Mesodermal cell (in vitro differentiated cells): ENCODE data around the gene TMEM74B.
"Not testable (repeated sequence)": the region's sequence is repeated elsewhere in the genome, so short reads cannot be mapped to it uniquely, and the experiment has no call there.

Source experiments
- H3K27ac ChIP-seq: 2 replicates; pipeline ENCODE4 v1.7.0; 2013; ENCODE audit warnings: mild to moderate bottlenecking, low read depth, low read length, moderate library complexity; ENCODE audit not compliant: severe bottlenecking
- H3K36me3 ChIP-seq: 2 replicates; pipeline ENCODE4 v1.7.1; 2013; ENCODE audit warnings: mild to moderate bottlenecking, low read length, moderate library complexity; ENCODE audit not compliant: control insufficient read depth, insufficient read depth
- H3K4me1 ChIP-seq: one replicate; pipeline ENCODE4 v1.7.1; 2013; ENCODE audit warnings: mild to moderate bottlenecking, low read length; ENCODE audit not compliant: insufficient read depth, control insufficient read depth, poor library complexity, severe bottlenecking
- H3K4me3 ChIP-seq: 2 replicates; pipeline ENCODE4 v1.7.0; 2013; ENCODE audit warnings: low read length, control low read depth, mild to moderate bottlenecking; ENCODE audit not compliant: insufficient read depth, poor library complexity, severe bottlenecking; ENCODE audit errors: extremely low read depth
- H3K9me3 ChIP-seq: 2 replicates; pipeline ENCODE4 v1.7.1; 2013; ENCODE audit warnings: mild to moderate bottlenecking, low read length, moderate library complexity; ENCODE audit not compliant: control insufficient read depth
- WGBS, 2 experiments: methylation state at CpG; one replicate each; pipeline ENCODE4 v1.1.5; 2013; ENCODE audit warnings: missing lambda C conversion rate in 2 of 2; ENCODE audit not compliant: insufficient coverage in 2 of 2; 5-methylcytosine and 5-hydroxymethylcytosine counted together

Gene TMEM74B

GRCh38 chr20:1163653-1164052 is 21.1 kb downstream of the TMEM74B start:
- Histone ChIP-seq H3K4me3 (no peak overlapping the region), H3K36me3 (peaks cover 87% of the 10 kb centered on the region), H3K9me3 (no peaks in the 10 kb centered on the region), H3K4me1 (no peaks in the 10 kb centered on the region), H3K27ac (no peak overlapping the region)
- WGBS, 2 experiments, result 100% methylated on average over 1 of the region's 2 CpGs

GRCh38 chr20:1163105-1163504 is 21.7 kb downstream of the TMEM74B start:
- H3K27ac ChIP-seq, result no peak overlapping the region
- no peaks in the 10 kb centered on the region for H3K9me3 ChIP-seq
- H3K4me3 ChIP-seq, result no peak overlapping the region
- 82 to 100% methylated on average over 2 to 3 of the region's 6 CpGs for WGBS, 2 experiments
- peaks cover 81% of the 10 kb centered on the region for H3K36me3 ChIP-seq
- H3K4me1 ChIP-seq, result no peaks in the 10 kb centered on the region

DNA sequence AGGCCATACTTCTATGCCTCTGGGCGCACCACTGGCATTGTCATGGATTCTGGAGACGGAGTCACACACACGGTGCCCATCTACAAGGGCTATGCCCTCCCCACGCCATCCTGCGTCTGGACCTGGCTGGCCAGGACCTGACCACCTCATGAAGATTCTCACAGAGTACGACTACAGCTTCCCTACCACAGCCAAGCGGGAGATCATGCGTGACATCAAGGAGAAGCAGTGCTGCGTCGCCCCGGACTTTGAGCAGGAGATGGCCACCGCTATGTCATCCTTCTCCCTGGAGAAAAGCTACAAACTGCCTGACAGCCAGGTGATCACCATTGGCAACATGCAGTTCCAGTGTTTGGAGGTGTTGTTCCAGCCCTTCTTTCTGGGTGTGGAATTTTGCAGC is 23.8 kb downstream of the TMEM74B start:
- peaks cover 68% of the 10 kb centered on the region for H3K36me3 ChIP-seq
- H3K4me3 ChIP-seq, result no peak overlapping the region
- H3K9me3 ChIP-seq, result no peaks in the 10 kb centered on the region
- 97 to 98% methylated on average over 12 of the region's 12 CpGs for WGBS, 2 experiments
- H3K4me1 ChIP-seq, result no peaks in the 10 kb centered on the region
- no peak overlapping the region for H3K27ac ChIP-seq

DNA sequence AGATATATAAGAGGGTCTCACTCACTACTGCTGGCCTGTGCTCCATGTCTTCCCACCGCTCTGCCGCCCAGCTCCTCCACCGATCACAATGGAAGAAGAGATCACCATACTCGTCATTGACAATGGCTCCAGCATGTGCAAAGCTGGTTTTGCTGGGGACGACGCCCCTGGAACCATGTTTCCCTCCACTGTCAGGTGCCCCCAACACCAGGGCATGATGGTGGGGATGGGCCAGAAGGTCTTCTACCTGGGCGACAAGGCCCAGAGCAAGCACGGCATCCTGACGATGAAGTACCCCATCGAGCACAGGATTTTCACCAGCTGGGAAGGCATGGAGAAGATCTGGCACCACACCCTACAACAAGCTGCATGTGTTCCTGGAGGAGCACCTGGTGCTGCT is 24.3 kb downstream of the TMEM74B start:
- 95% methylated on average over 6 to 10 of the region's 10 CpGs for WGBS, 2 experiments
- H3K9me3 ChIP-seq, result no peaks in the 10 kb centered on the region
- H3K36me3 ChIP-seq, result peaks cover 68% of the 10 kb centered on the region
- no peak overlapping the region for H3K27ac ChIP-seq
- H3K4me3 ChIP-seq, result no peak overlapping the region
- H3K4me1 ChIP-seq, result no peaks in the 10 kb centered on the region

DNA sequence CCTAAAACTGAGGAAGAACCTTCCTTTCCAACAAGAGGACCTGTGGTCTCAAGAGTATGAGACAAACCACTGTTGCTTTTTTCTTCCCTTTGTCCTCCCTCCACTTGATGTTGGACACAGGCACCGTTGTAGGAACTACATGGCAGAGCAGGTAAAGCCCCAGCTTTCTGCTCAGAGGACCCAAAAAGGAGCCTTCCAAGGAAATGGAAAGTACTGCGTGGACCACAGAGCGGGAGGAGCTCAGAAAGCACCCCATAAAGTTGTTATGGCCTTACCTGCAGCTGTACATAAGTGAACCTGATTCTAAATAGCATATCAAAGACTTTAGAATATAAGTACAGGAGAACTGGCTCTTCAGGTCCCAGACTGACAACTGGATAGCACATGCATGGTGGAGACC is 29.4 kb downstream of the TMEM74B start:
- Histone ChIP-seq H3K27ac (no peak overlapping the region), H3K4me3 (no peak overlapping the region), H3K9me3 (no peaks in the 10 kb centered on the region), H3K36me3 (peaks cover 62% of the 10 kb centered on the region), H3K4me1 (no peaks in the 10 kb centered on the region)
- 76 to 89% methylated on average over 3 of the region's 3 CpGs for whole genome bisulfite sequencing, 2 experiments

GRCh38 chr20:1154691-1155090 is 30.1 kb downstream of the TMEM74B start:
- Histone ChIP-seq H3K4me1 (no peaks in the 10 kb centered on the region), H3K36me3 (peaks cover 62% of the 10 kb centered on the region), H3K27ac (no peak overlapping the region), H3K9me3 (no peaks in the 10 kb centered on the region), H3K4me3 (no peak overlapping the region)
- WGBS, 2 experiments, result 89 to 100% methylated on average over 1 of the region's 1 CpG

DNA sequence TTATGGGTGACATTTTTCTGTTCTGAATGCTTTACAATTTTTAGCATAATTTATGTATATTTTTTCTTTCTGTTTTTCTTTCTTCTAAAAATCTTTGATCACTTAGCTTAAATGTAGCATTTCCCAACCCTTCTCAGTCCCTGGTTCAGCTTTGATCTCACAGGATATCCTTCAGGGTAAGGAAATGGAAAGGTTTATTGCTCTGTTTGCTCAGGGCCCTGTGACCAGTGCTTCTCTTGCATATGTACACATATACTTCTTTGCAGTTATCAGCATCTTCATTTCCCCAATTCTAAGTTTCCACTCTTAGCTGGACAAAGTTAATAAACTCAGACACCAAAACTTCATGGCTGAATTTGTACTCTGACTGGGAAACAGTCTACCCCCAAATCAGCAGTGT is 30.6 kb downstream of the TMEM74B start:
- no peak overlapping the region for H3K27ac ChIP-seq
- H3K36me3 ChIP-seq, result peaks cover 62% of the 10 kb centered on the region
- H3K4me3 ChIP-seq, result no peak overlapping the region
- H3K4me1 ChIP-seq, result no peaks in the 10 kb centered on the region
- no peaks in the 10 kb centered on the region for H3K9me3 ChIP-seq

DNA sequence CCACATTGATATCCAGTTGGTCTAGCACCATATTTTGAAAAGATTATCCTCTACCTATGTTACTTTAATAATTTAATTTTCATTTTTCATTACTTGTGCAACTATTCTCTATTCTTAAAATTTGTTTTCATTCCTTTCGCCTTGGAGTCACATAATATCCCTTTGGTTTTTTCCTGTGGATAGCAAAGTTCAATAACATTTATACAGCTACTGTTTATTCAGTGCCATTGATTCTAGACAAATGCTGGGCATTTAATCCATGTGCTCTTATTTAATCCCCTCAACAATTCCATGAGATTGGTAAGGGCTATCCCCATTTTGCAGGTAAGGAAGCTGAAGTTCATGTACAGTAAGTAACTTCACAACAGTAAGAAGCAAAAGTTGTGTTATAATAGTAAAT is 33.8 kb downstream of the TMEM74B start:
- Histone ChIP-seq H3K36me3 (peaks cover 76% of the 10 kb centered on the region), H3K4me3 (no peak overlapping the region), H3K9me3 (no peaks in the 10 kb centered on the region), H3K27ac (no peak overlapping the region), H3K4me1 (no peaks in the 10 kb centered on the region)
- WGBS, 2 experiments, result 100% methylated on average over 1 of the region's 1 CpG; no CpG with 5 or more reads in 1 of the 2 experiments

DNA sequence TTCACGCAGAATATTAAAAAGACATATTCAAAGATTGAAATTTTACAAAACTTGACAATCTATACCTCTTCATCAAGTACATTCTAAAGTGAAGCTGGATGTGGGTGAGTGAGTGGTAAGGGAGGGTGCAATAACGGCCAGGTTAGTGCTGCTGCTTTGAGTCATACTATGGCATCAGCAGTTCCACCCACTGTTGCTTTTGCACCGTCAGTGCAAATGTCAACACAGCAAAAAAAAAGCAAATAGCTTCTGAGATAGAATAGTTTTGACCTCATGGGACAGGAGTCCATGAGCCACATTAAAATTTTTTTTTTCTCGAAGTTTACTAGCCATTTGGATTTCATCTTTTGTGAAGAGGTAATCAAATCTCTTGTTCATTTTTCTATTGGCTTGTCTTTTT is 34.6 kb downstream of the TMEM74B start:
- Histone ChIP-seq H3K4me3 (no peak overlapping the region), H3K4me1 (no peaks in the 10 kb centered on the region), H3K27ac (no peak overlapping the region), H3K36me3 (peaks cover 76% of the 10 kb centered on the region), H3K9me3 (no peaks in the 10 kb centered on the region)
- WGBS, 2 experiments, result no CpG with 5 or more reads among the region's 4 CpGs

- H3K9me3 ChIP-seq, H3K4me3 ChIP-seq, H3K4me1 ChIP-seq, H3K27ac ChIP-seq: not testable (repeated sequence)
- WGBS, 2 experiments, result no CpG with 5 or more reads among the region's 2 CpGs
- peaks cover 76% of the 10 kb centered on the region for H3K36me3 ChIP-seq
Measured at GRCh38 chr20:1149812-1150211, 35.0 kb downstream of the TMEM74B start.

- no peaks in the 10 kb centered on the region for H3K4me1 ChIP-seq
- no peak overlapping the region for H3K27ac ChIP-seq
- H3K9me3 ChIP-seq, result no peaks in the 10 kb centered on the region
- H3K36me3 ChIP-seq, result peaks cover 70% of the 10 kb centered on the region
- no peak overlapping the region for H3K4me3 ChIP-seq
- WGBS, 2 experiments, result 81 to 100% methylated on average over 1 to 2 of the region's 5 CpGs
Measured at GRCh38 chr20:1146957-1147356, 37.8 kb downstream of the TMEM74B start.
